K562 (cell line): ENCODE results near the gene TRAF7. TPM values are rescaled to one million over a fixed set of nuclear protein-coding genes. Genes with fewer than 3 reads are reported as not detected.

ENCODE experiments used
- ATF7 ChIP-seq: fragments of 450-650 bp; IDR thresholded peaks from 2 replicates; pipeline ENCODE4 v1.7.1; 2014; ENCODE audit warnings: mild to moderate bottlenecking, moderate library complexity
- BCL6 ChIP-seq: fragments of 250-450 bp; sonication (Bioruptor Pico); IDR thresholded peaks from 2 replicates; pipeline ENCODE4 v1.4.0; 2020
- CREM ChIP-seq: IDR thresholded peaks from 2 replicates; pipeline ENCODE4 v1.6.1; 2014; ENCODE audit warnings: antibody characterized with exemption, low read depth
- FOXA3 ChIP-seq, 2 experiments: fragments of 450-650 bp in 1 of 2; sonication (generic) in 1 of 2; formaldehyde crosslinking; IDR thresholded peaks in 1 of 2; conservative IDR thresholded peaks in 1 of 2; 2 replicates each; pipeline versions ENCODE4 v1.4.0 to v1.8.0; 2020 to 2022; ENCODE audit warnings: mild to moderate bottlenecking in 2 of 2, missing genetic modification reagents in 1 of 2
- GTF3C2 ChIP-seq: IDR thresholded peaks from 3 replicates; pipeline ENCODE4 v1.6.1; 2011; ENCODE audit warnings: borderline replicate concordance, mild to moderate bottlenecking, moderate library complexity; ENCODE audit not compliant: insufficient read length; ENCODE audit errors: extremely low read depth
- NR4A1 ChIP-seq, 2 experiments: fragments of 250-450 bp in 1 of 2; fragments of 450-650 bp in 1 of 2; sonication (Bioruptor Pico) in 1 of 2; IDR thresholded peaks; 2 replicates each; pipeline versions ENCODE4 v1.4.0 to v1.6.1; 2016 to 2020; ENCODE audit warnings: mild to moderate bottlenecking in 2 of 2, missing compliant biosample characterization in 1 of 2, missing genetic modification characterization in 1 of 2, moderate library complexity in 1 of 2
- POLR2B ChIP-seq: fragments of 450-650 bp; IDR thresholded peaks from 2 replicates; pipeline ENCODE4 v1.6.1; 2018; ENCODE audit warnings: low read depth; ENCODE audit not compliant: partially characterized antibody
- STAT5A ChIP-seq: IDR thresholded peaks from 2 replicates; pipeline ENCODE4 v1.6.1; 2012; ENCODE audit warnings: low read length, inconsistent platforms, borderline replicate concordance
- ZBTB12 ChIP-seq: fragments of 250-450 bp; sonication (Bioruptor Pico); IDR thresholded peaks from 2 replicates; pipeline ENCODE4 v1.4.0; 2020
- ZBTB26 ChIP-seq: fragments of 450-650 bp; formaldehyde crosslinking; IDR thresholded peaks from 2 replicates; pipeline ENCODE4 v1.4.0; 2022; ENCODE audit warnings: missing genetic modification characterization
- ZNF165 ChIP-seq: fragments of 250-450 bp; sonication (Bioruptor Pico); IDR thresholded peaks from 2 replicates; pipeline ENCODE4 v1.4.0; 2020; ENCODE audit warnings: borderline replicate concordance
- ZNF444 ChIP-seq: fragments of 250-450 bp; sonication (Bioruptor Pico); IDR thresholded peaks from 2 replicates; pipeline ENCODE4 v1.4.0; 2020; ENCODE audit warnings: mild to moderate bottlenecking, moderate library complexity
- ZNF778 ChIP-seq: fragments of 450-650 bp; formaldehyde crosslinking; IDR thresholded peaks from 2 replicates; pipeline ENCODE4 v1.4.0; 2020; ENCODE audit warnings: mild to moderate bottlenecking, moderate library complexity
- ZSCAN32 ChIP-seq: fragments of 450-650 bp; formaldehyde crosslinking; IDR thresholded peaks from 2 replicates; pipeline ENCODE4 v1.4.0; 2020; ENCODE audit warnings: mild to moderate bottlenecking, moderate library complexity
- polyA plus RNA-seq, 8 experiments: library from polyadenylated mRNA; depleted of rRNA in 4 of 8; stranded (reverse) in 5 of 8; unstranded in 3 of 8; fragments of >200 nt; fragmentation: Nextera tagmentation in 2 of 8; fragmentation: Illumina TruSeq in 1 of 8; extraction: Ambion mirVana in 2 of 8; extraction: Trizol in 1 of 8; gene quantifications; 2 replicates each; pipeline versions ENCODE4 v1.2.1 to v1.2.3, GENCODE V29; 2011 to 2014; ENCODE audit warnings: inconsistent platforms in 1 of 8, missing spikeins in 1 of 8
- total RNA-seq, 7 experiments: library from RNA; depleted of rRNA in 6 of 7; stranded (reverse); fragments of >200 nt in 6 of 7; fragmentation: Illumina TruSeq in 2 of 7; extraction: Trizol in 2 of 7; gene quantifications; 2 replicates each; pipeline versions ENCODE4 v1.2.1 to v1.2.3, GENCODE V29; 2011 to 2021; ENCODE audit warnings: low replicate concordance in 1 of 7
- TF ChIP-seq, protein P1 (sequence below): fragments of 450-650 bp; conservative IDR thresholded peaks from 2 replicates; pipeline ENCODE4 v1.6.1; 2016; ENCODE audit warnings: missing genetic modification characterization, low read depth, mild to moderate bottlenecking, control low read depth, missing compliant biosample characterization
- TF ChIP-seq, protein P2 (sequence below): fragments of 250-450 bp; sonication (Bioruptor Pico); IDR thresholded peaks from 2 replicates; pipeline ENCODE4 v1.4.0; 2020; ENCODE audit warnings: borderline replicate concordance

The TRAF7 gene
- total and polyA plus RNA-seq, 9 of the 15 experiments (the other 6 are each of a cell fraction or from before 2014, with no cell fraction given), result 1.1 to 113 (median 41.6) TPM

- TF ChIP-seq GTF3C2 (peak; percentile 73), ZSCAN32 (CRISPR knock-in tag) (no peak), FOXA3 (CRISPR knock-in tag; conservative IDR thresholded peaks at IDR 0.05 in 1 of 2, IDR thresholded peaks at IDR 0.05 in 1 of 2) (no peak), ZBTB12 (CRISPR knock-in tag) (peak; percentile 56; the same call in 1 of the 2 replicates), ZBTB26 (CRISPR knock-in tag) (no peak), CREM (peak; percentile 99), ZNF778 (CRISPR knock-in tag) (no peak), POLR2B (peak; percentile 81), ATF7 (peak; percentile 92), ZNF444 (CRISPR knock-in tag) (no peak), ZNF165 (CRISPR knock-in tag) (no peak), BCL6 (no peak), STAT5A (no peak), NR4A1 (CRISPR knock-in tag; IDR thresholded peaks at IDR 0.05) (no peak), NR4A1 (tag; IDR thresholded peaks at IDR 0.05) (no peak)
- TF ChIP-seq, protein P1, sequence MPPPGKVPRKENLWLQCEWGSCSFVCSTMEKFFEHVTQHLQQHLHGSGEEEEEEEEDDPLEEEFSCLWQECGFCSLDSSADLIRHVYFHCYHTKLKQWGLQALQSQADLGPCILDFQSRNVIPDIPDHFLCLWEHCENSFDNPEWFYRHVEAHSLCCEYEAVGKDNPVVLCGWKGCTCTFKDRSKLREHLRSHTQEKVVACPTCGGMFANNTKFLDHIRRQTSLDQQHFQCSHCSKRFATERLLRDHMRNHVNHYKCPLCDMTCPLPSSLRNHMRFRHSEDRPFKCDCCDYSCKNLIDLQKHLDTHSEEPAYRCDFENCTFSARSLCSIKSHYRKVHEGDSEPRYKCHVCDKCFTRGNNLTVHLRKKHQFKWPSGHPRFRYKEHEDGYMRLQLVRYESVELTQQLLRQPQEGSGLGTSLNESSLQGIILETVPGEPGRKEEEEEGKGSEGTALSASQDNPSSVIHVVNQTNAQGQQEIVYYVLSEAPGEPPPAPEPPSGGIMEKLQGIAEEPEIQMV (tag), result no peak
- TF ChIP-seq, protein P2, sequence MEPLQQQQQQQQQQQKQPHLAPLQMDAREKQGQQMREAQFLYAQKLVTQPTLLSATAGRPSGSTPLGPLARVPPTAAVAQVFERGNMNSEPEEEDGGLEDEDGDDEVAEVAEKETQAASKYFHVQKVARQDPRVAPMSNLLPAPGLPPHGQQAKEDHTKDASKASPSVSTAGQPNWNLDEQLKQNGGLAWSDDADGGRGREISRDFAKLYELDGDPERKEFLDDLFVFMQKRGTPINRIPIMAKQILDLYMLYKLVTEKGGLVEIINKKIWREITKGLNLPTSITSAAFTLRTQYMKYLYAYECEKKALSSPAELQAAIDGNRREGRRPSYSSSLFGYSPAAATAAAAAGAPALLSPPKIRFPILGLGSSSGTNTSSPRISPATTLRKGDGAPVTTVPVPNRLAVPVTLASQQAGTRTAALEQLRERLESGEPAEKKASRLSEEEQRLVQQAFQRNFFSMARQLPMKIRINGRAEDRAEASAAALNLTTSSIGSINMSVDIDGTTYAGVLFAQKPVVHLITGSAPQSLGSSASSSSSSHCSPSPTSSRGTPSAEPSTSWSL, result no peak
Measured at GRCh38 chr16:2223221-2223941, 67.8 kb downstream of the TRAF7 start, which contains the start of gene E4F1 (continued).
